H9 (cell line): ENCODE measurements around the gene C11orf71. TPM values are rescaled to one million over a fixed set of nuclear protein-coding genes. Genes with fewer than 3 reads are reported as not detected.

ENCODE experiments used
- DNase-seq: peaks from one replicate; pipeline ENCODE4 v3.0.0-alpha.2; 2017
- H2AFZ ChIP-seq: one replicate; pipeline ENCODE4 v1.6.1; 2013; ENCODE audit warnings: mild to moderate bottlenecking, low read length, control low read depth, moderate library complexity
- H2AK5ac ChIP-seq: 2 replicates; pipeline ENCODE4 v1.6.1; 2013; ENCODE audit warnings: low read length, control low read depth, mixed read lengths; ENCODE audit not compliant: insufficient read length
- H2BK120ac ChIP-seq: one replicate; pipeline ENCODE4 v1.6.1; 2013; ENCODE audit warnings: low read depth, mild to moderate bottlenecking, low read length, control low read depth, inconsistent platforms; ENCODE audit not compliant: poor library complexity, severe bottlenecking
- H2BK12ac ChIP-seq: 2 replicates; pipeline ENCODE4 v1.6.1; 2013; ENCODE audit warnings: low read length, control low read depth, mixed read lengths, low read depth; ENCODE audit not compliant: insufficient read length
- H2BK15ac ChIP-seq: 2 replicates; pipeline ENCODE4 v1.6.1; 2013; ENCODE audit warnings: low read depth, low read length, control low read depth
- H2BK20ac ChIP-seq: one replicate; pipeline ENCODE4 v1.6.1; 2013; ENCODE audit warnings: low read depth, mild to moderate bottlenecking, low read length, control low read depth, inconsistent platforms; ENCODE audit not compliant: poor library complexity, severe bottlenecking
- H2BK5ac ChIP-seq: 2 replicates; pipeline ENCODE4 v1.6.1; 2013; ENCODE audit warnings: low read length, control low read depth, mixed read lengths; ENCODE audit not compliant: insufficient read length
- H3K14ac ChIP-seq: 2 replicates; pipeline ENCODE4 v1.6.1; 2013; ENCODE audit warnings: low read length, control low read depth; ENCODE audit not compliant: insufficient read depth
- H3K18ac ChIP-seq: 2 replicates; pipeline ENCODE4 v1.6.1; 2013; ENCODE audit warnings: low read depth, mild to moderate bottlenecking, mixed read lengths, low read length, control low read depth; ENCODE audit not compliant: insufficient read length
- H3K23ac ChIP-seq: 2 replicates; pipeline ENCODE4 v1.6.1; 2013; ENCODE audit warnings: low read length, control low read depth, mixed read lengths, low read depth; ENCODE audit not compliant: insufficient read length
- H3K23me2 ChIP-seq: 2 replicates; pipeline ENCODE4 v1.6.1; 2013; ENCODE audit warnings: low read depth, mild to moderate bottlenecking, mixed read lengths, low read length, control low read depth; ENCODE audit not compliant: insufficient read length, poor library complexity, severe bottlenecking
- H3K27ac ChIP-seq: 2 replicates; pipeline ENCODE4 v1.5.1; 2013; ENCODE audit warnings: low read length, control low read depth, mixed read lengths, low read depth; ENCODE audit not compliant: insufficient read length
- H3K27me3 ChIP-seq: 2 replicates; pipeline ENCODE4 v1.6.1; 2013; ENCODE audit warnings: low read length, control low read depth, inconsistent platforms; ENCODE audit not compliant: insufficient read depth
- H3K4ac ChIP-seq: 2 replicates; pipeline ENCODE4 v1.6.1; 2013; ENCODE audit warnings: low read depth, mild to moderate bottlenecking, control low read depth, inconsistent platforms, low read length, moderate library complexity
- H3K4me1 ChIP-seq: 2 replicates; pipeline ENCODE4 v1.6.1; 2013; ENCODE audit warnings: low read length, control low read depth, inconsistent platforms; ENCODE audit not compliant: insufficient read depth
- H3K4me2 ChIP-seq: 2 replicates; pipeline ENCODE4 v1.6.1; 2013; ENCODE audit warnings: low read length, control low read depth, mixed read lengths; ENCODE audit not compliant: insufficient read length, insufficient read depth
- H3K56ac ChIP-seq: 2 replicates; pipeline ENCODE4 v1.6.1; 2013; ENCODE audit warnings: low read depth, mild to moderate bottlenecking, mixed read lengths, low read length, control low read depth; ENCODE audit not compliant: insufficient read length
- H3K79me1 ChIP-seq: 2 replicates; pipeline ENCODE4 v1.6.1; 2013; ENCODE audit warnings: low read depth, mild to moderate bottlenecking, moderate library complexity, low read length, control low read depth, inconsistent platforms; ENCODE audit not compliant: insufficient read depth, poor library complexity, severe bottlenecking
- H3K79me2 ChIP-seq: 2 replicates; pipeline ENCODE4 v1.6.1; 2013; ENCODE audit warnings: low read length, control low read depth, inconsistent platforms; ENCODE audit not compliant: insufficient read depth
- H3K9ac ChIP-seq: 2 replicates; pipeline ENCODE4 v1.6.1; 2013; ENCODE audit warnings: low read length, control low read depth, mixed read lengths; ENCODE audit not compliant: insufficient read length; ENCODE audit errors: extremely low read depth
- H3K9me3 ChIP-seq: one replicate; pipeline ENCODE4 v1.6.1; 2013; ENCODE audit warnings: low read depth, low read length, inconsistent platforms; ENCODE audit not compliant: control insufficient read depth
- H3T11ph ChIP-seq: one replicate; pipeline ENCODE4 v1.6.1; 2013; ENCODE audit warnings: mild to moderate bottlenecking, low read length, control low read depth, inconsistent platforms
- H4K20me1 ChIP-seq: one replicate; pipeline ENCODE4 v1.6.1; 2013; ENCODE audit not compliant: control insufficient read depth, insufficient read length, insufficient read depth
- H4K5ac ChIP-seq: 2 replicates; pipeline ENCODE4 v1.6.1; 2013; ENCODE audit warnings: low read depth, mild to moderate bottlenecking, mixed read lengths, low read length, control low read depth; ENCODE audit not compliant: insufficient read length
- H4K8ac ChIP-seq: replicated peaks from 2 replicates; pipeline ENCODE4 v1.6.1; 2013; ENCODE audit warnings: low read length, control low read depth, mixed read lengths, low read depth; ENCODE audit not compliant: insufficient read length
- H4K91ac ChIP-seq: 2 replicates; pipeline ENCODE4 v1.6.1; 2013; ENCODE audit warnings: low read depth, mild to moderate bottlenecking, moderate library complexity, mixed read lengths, low read length, control low read depth; ENCODE audit not compliant: insufficient read length
- H3K27ac Mint-ChIP-seq, 3 experiments: 2 replicates in 2 of 3; 3 replicates in 1 of 3; pipeline ENCODE4 v1.8.0; 2020 to 2021; ENCODE audit warnings: mixed read lengths in 3 of 3, mild to moderate bottlenecking in 1 of 3, moderate library complexity in 1 of 3
- H3K27me3 Mint-ChIP-seq: 2 replicates; pipeline ENCODE4 v1.8.0; 2021; ENCODE audit warnings: low read depth, mild to moderate bottlenecking, moderate library complexity, mixed read lengths
- H3K36me3 Mint-ChIP-seq, 3 experiments: 2 replicates in 2 of 3; 3 replicates in 1 of 3; pipeline ENCODE4 v1.8.0; 2020 to 2021; ENCODE audit warnings: low read depth in 3 of 3, mixed read lengths in 3 of 3; ENCODE audit not compliant: insufficient read depth in 1 of 3
- H3K4me1 Mint-ChIP-seq, 2 experiments: 2 replicates each; pipeline ENCODE4 v1.8.0; 2020; ENCODE audit warnings: mixed read lengths in 2 of 2
- H3K4me3 Mint-ChIP-seq, 2 experiments: 2 replicates in 1 of 2; 3 replicates in 1 of 2; pipeline ENCODE4 v1.8.0; 2020 to 2021; ENCODE audit warnings: mild to moderate bottlenecking in 2 of 2, mixed read lengths in 2 of 2, moderate library complexity in 1 of 2
- H3K9me3 Mint-ChIP-seq, 2 experiments: 2 replicates in 1 of 2; 3 replicates in 1 of 2; pipeline ENCODE4 v1.8.0; 2020; ENCODE audit warnings: mild to moderate bottlenecking in 2 of 2, mixed read lengths in 2 of 2, moderate library complexity in 1 of 2
- CTCF ChIP-seq: fragments of 200-600 bp; sonication (generic); conservative IDR thresholded peaks from 3 replicates; pipeline ENCODE4 v1.8.0; 2021; ENCODE audit warnings: antibody characterized with exemption, mild to moderate bottlenecking
- total RNA-seq: library from RNA; stranded (reverse); gene quantifications from 2 replicates; pipeline ENCODE4 v1.2.1, GENCODE V29; 2021

Gene C11orf71
- total RNA-seq, 1 experiment from 2014 or later, result 3.5 TPM

GRCh38 chr11:114359342-114359741, 41.0 kb downstream of the C11orf71 start:
- H3K4me3 Mint-ChIP-seq, result no peak overlapping the region
- H3K4me2 ChIP-seq, result no peak overlapping the region
- no peak overlapping the region for H3K56ac ChIP-seq
- no peaks in the 10 kb centered on the region for H3K27me3 ChIP-seq
- H3K4ac ChIP-seq, result no peak overlapping the region
- H3K23me2 ChIP-seq, result no peaks in the 10 kb centered on the region
- H3K79me1 ChIP-seq, result no peaks in the 10 kb centered on the region
- H4K8ac ChIP-seq, result no peak overlapping the region
- no peak overlapping the region for H4K5ac ChIP-seq
- H2AFZ ChIP-seq, result no peak overlapping the region
- no peaks in the 10 kb centered on the region for H3K4me1 ChIP-seq
- H3T11ph ChIP-seq, result no peak overlapping the region
- H3K36me3 Mint-ChIP-seq, result no peaks in the 10 kb centered on the region
- H4K91ac ChIP-seq, result no peak overlapping the region
- TF ChIP-seq CTCF, result no peak
- no peaks in the 10 kb centered on the region for H3K79me2 ChIP-seq
- H3K23ac ChIP-seq, result no peak overlapping the region
- H3K4me1 Mint-ChIP-seq, result no peaks in the 10 kb centered on the region
- no peak overlapping the region for H3K18ac ChIP-seq
- H3K27me3 Mint-ChIP-seq, result no peaks in the 10 kb centered on the region
- no peak overlapping the region for H3K27ac ChIP-seq
- H3K9ac ChIP-seq, result no peak overlapping the region
- H3K9me3 Mint-ChIP-seq, result no peaks in the 10 kb centered on the region
- H2BK15ac ChIP-seq, result no peak overlapping the region
- H2BK20ac ChIP-seq, result no peak overlapping the region
- no peak overlapping the region for H3K27ac Mint-ChIP-seq
- H3K14ac ChIP-seq, result no peak overlapping the region
- no peak overlapping the region for H2BK5ac ChIP-seq
- no peak for DNase-seq
- no peaks in the 10 kb centered on the region for H4K20me1 ChIP-seq
- no peak overlapping the region for H2AK5ac ChIP-seq
- H2BK12ac ChIP-seq, result no peak overlapping the region
- H2BK120ac ChIP-seq, result no peak overlapping the region
- no peaks in the 10 kb centered on the region for H3K9me3 ChIP-seq
